ENCODE data around the gene KPNA4. TPM values are rescaled to one million over a fixed set of nuclear protein-coding genes. Genes with fewer than 3 reads are reported as not detected.
"Not testable (repeated sequence)": the region's sequence is repeated elsewhere in the genome, so short reads cannot be mapped to it uniquely, and the experiment has no call there.

KPNA4 gene
- total RNA-seq, 4 donors from 2014 or later: 25.7 to 43.6 (median 33.7) TPM

- ATAC-seq (ENCODE audit: low FRiP score) (no peak), DNase-seq (ENCODE audit: low spot score) (no peak)
- TF ChIP-seq, protein P1, sequence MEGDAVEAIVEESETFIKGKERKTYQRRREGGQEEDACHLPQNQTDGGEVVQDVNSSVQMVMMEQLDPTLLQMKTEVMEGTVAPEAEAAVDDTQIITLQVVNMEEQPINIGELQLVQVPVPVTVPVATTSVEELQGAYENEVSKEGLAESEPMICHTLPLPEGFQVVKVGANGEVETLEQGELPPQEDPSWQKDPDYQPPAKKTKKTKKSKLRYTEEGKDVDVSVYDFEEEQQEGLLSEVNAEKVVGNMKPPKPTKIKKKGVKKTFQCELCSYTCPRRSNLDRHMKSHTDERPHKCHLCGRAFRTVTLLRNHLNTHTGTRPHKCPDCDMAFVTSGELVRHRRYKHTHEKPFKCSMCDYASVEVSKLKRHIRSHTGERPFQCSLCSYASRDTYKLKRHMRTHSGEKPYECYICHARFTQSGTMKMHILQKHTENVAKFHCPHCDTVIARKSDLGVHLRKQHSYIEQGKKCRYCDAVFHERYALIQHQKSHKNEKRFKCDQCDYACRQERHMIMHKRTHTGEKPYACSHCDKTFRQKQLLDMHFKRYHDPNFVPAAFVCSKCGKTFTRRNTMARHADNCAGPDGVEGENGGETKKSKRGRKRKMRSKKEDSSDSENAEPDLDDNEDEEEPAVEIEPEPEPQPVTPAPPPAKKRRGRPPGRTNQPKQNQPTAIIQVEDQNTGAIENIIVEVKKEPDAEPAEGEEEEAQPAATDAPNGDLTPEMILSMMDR (IDR thresholded peaks at IDR 0.05): no peak
Measured at GRCh38 chr3:160459450-160459970, 105.9 kb downstream of the KPNA4 start.

GRCh38 chr3:160458151-160458550 is 107.2 kb downstream of the KPNA4 start:
- TF ChIP-seq, protein P1 (IDR thresholded peaks at IDR 0.05): no peak
- ATAC-seq (ENCODE audit: low FRiP score): no peak

DNA sequence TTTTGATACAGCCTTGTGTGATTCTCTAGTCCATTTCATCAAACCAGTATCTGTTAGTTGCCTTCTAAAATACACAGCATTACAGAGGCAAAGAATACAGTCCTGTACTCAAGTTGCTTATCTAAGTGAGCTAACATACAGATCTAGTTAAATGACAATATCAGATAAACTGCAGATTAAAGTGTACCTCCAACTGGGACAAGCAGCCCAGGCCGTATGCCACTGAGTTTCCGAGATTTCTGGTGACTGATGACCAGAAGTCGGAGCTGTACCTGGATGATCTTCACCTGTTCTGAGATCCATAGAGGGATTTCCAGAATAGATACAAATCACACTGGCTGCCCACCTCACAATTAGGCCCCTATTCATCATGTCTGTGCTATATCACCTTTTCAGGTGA is 109.5 kb downstream of the KPNA4 start:
- no peak for DNase-seq (ENCODE audit: low spot score)
- ATAC-seq (ENCODE audit: low FRiP score): no peak
- TF ChIP-seq, protein P1 (IDR thresholded peaks at IDR 0.05): no peak

More at GRCh38 chr3:160458151-160458550, 107.2 kb downstream of the KPNA4 start:
- no peak for DNase-seq (ENCODE audit: low spot score)

- DNase-seq (ENCODE audit: low spot score): no peak
Measured at GRCh38 chr3:160454995-160455394, 110.4 kb downstream of the KPNA4 start.

GRCh38 chr3:160452251-160452650 is 113.1 kb downstream of the KPNA4 start:
- ATAC-seq (ENCODE audit: low FRiP score); DNase-seq (ENCODE audit: low spot score): not testable (repeated sequence)

More at GRCh38 chr3:160454995-160455394, 110.4 kb downstream of the KPNA4 start:
- ATAC-seq (ENCODE audit: low FRiP score): no peak
- TF ChIP-seq, protein P1 (IDR thresholded peaks at IDR 0.05): no peak

DNA sequence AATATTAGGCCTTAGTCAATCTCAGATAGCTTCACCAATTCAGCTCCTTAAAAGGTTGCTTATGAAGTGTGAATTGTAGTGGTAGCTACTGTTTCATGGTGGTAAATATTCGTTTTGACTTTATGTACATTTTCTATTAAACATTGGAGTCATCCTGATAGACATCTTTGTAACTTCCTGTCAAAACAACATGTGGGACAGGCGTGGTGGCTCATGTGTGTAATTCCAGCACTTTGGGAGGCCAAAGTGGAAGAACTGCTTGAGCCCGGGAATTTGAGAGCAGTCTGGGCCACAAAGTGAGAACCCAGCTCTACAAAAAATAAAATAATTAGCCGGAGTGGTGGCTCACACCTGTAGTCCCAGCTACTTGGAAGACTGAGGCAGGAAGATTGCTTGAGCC is 113.8 kb downstream of the KPNA4 start:
- TF ChIP-seq, protein P1 (IDR thresholded peaks at IDR 0.05): no peak
- no peak for ATAC-seq (ENCODE audit: low FRiP score)
- no peak for DNase-seq (ENCODE audit: low spot score)

GRCh38 chr3:160450846-160451245 is 114.5 kb downstream of the KPNA4 start:
- ATAC-seq (ENCODE audit: low FRiP score): no peak
- DNase-seq (ENCODE audit: low spot score): no peak
- TF ChIP-seq, protein P1 (IDR thresholded peaks at IDR 0.05): no peak
